Vagina (tissue), 2 donors: ENCODE results near the gene NOL4L. TPM values are rescaled to one million over a fixed set of nuclear protein-coding genes. Genes with fewer than 3 reads are reported as not detected.
A peak's percentile ranks its signal among the peaks of the same experiment; 100 is the strongest.

Experiments
- DNase-seq, 2 donors: peaks; one replicate each; pipeline ENCODE4 v3.0.0-alpha.2; 2017; ENCODE audit errors: extremely low spot score in 2 of 2
- H3K27ac ChIP-seq: fragments of 200-600 bp; sonication (generic); one replicate; pipeline ENCODE4 v1.5.1; 2019
- H3K27me3 ChIP-seq: fragments of 200-600 bp; sonication (generic); one replicate; pipeline ENCODE4 v1.5.1; 2019
- H3K36me3 ChIP-seq, 2 donors: fragments of 200-600 bp; sonication (generic); one replicate each; pipeline ENCODE4 v1.5.1; 2017 to 2019
- H3K4me1 ChIP-seq: fragments of 200-600 bp; sonication (generic); one replicate; pipeline ENCODE4 v1.5.1; 2019
- H3K4me3 ChIP-seq, 2 donors: fragments of 200-600 bp; sonication (generic); 1 replicate in 1 of 2; 2 replicates in 1 of 2; pipeline ENCODE4 v1.5.1; 2016 to 2019
- H3K9me3 ChIP-seq: fragments of 200-600 bp; sonication (generic); one replicate; pipeline ENCODE4 v1.5.1; 2019
- CTCF ChIP-seq, 3 experiments: fragments of 450-650 bp in 2 of 3; fragments of 200-600 bp in 1 of 3; sonication (generic) in 1 of 3; IDR thresholded peaks; one replicate each; pipeline ENCODE4 v1.5.1; 2017 to 2019; ENCODE audit warnings: antibody characterized with exemption in 3 of 3, mild to moderate bottlenecking in 2 of 3, moderate library complexity in 2 of 3
- POLR2A ChIP-seq, 2 donors: fragments of 450-650 bp; IDR thresholded peaks; one replicate each; pipeline ENCODE4 v1.6.1; 2017; ENCODE audit warnings: antibody characterized with exemption in 2 of 2, mild to moderate bottlenecking in 2 of 2, moderate library complexity in 2 of 2
- POLR2AphosphoS5 ChIP-seq, 2 donors: sonication (generic); formaldehyde crosslinking; IDR thresholded peaks; one replicate each; pipeline ENCODE4 v1.9.0; 2017; ENCODE audit warnings: antibody characterized with exemption in 2 of 2, mild to moderate bottlenecking in 2 of 2, low read depth in 1 of 2; ENCODE audit not compliant: insufficient read depth in 1 of 2
- intact Hi-C: fragments of 100-400 bp; cut with DNase I; formaldehyde crosslinking; loops from one replicate; pipeline ENCODE4 v1.15.1; 2023
- total RNA-seq: library from RNA; depleted of rRNA; stranded (reverse); fragments of >200 nt; gene quantifications from one replicate; pipeline ENCODE4 v1.2.3, GENCODE V29; 2016

Gene NOL4L
- total RNA-seq, 1 donor from 2014 or later = 17.9 TPM

GRCh38 chr20:32474009-32474716, 111.0 kb downstream of the NOL4L start:
- Histone ChIP-seq H3K27me3 (no peaks in the 10 kb centered on the region), H3K36me3 (no peaks in the 10 kb centered on the region), H3K4me1 (peaks cover 55% of the 10 kb centered on the region), H3K9me3 (no peaks in the 10 kb centered on the region), H3K27ac (peak overlapping the region; percentile 90), H3K4me3 (peak overlapping the region; percentile 42 to 53)
- DNase-seq = no peak
- intact Hi-C loops = no loop called here
- no peak for TF ChIP-seq POLR2A (IDR thresholded peaks at IDR 0.05)
- no peak for TF ChIP-seq POLR2AphosphoS5 (IDR thresholded peaks at IDR 0.05; ENCODE audit: insufficient read depth in 1 of 2, low read depth in 1 of 2)
- no peak for TF ChIP-seq CTCF (IDR thresholded peaks at IDR 0.05)

DNA sequence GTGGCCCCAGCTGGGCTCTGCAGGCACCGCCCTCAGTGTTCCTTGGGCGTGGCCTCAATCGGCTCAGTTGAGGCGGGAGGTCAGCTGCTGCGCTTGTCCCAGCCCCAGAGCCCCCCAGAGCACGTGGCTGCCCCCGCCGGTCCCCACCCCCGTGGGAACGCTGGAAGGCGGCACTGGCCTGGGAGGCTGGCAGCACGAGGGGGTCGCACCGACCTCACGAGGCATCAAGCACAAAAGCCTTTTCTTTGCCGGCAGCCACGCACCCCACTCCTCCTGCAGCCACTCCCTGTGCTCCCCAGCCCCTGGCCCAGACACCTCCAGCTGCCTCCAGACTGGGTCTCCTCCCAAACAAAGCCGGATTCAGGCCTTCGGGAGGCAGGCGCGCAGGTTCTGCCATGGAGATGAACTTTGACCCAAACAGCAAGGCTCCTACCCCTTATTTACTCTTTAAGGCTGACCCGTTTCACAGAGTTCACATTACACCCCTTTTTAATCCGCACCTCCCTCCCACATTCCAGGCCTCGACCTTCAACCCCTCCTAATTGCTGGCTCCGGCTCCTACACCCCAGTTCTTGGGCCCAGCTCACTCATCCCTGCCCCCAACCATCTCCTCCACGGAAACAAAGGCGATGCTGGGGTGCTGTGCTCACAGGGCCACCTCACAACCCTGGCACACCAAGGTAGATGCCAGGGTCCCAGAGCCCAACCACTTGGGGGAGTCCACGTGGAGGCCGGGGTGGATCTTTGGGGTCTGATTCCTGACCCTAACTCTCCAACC, 111.7 kb downstream of the NOL4L start:
- no peaks in the 10 kb centered on the region for H3K9me3 ChIP-seq
- H3K4me3 ChIP-seq = peak overlapping the region; percentile 42 to 53
- H3K27ac ChIP-seq = peak overlapping the region; percentile 90
- H3K27me3 ChIP-seq = no peaks in the 10 kb centered on the region
- intact Hi-C loops = no loop called here
- H3K36me3 ChIP-seq = no peaks in the 10 kb centered on the region
- H3K4me1 ChIP-seq = peaks cover 57% of the 10 kb centered on the region
- TF ChIP-seq POLR2A (IDR thresholded peaks at IDR 0.05) = no peak
- TF ChIP-seq POLR2AphosphoS5 (IDR thresholded peaks at IDR 0.05; ENCODE audit: insufficient read depth in 1 of 2, low read depth in 1 of 2) = no peak
- TF ChIP-seq CTCF (IDR thresholded peaks at IDR 0.05) = no peak
- no peak for DNase-seq

DNA sequence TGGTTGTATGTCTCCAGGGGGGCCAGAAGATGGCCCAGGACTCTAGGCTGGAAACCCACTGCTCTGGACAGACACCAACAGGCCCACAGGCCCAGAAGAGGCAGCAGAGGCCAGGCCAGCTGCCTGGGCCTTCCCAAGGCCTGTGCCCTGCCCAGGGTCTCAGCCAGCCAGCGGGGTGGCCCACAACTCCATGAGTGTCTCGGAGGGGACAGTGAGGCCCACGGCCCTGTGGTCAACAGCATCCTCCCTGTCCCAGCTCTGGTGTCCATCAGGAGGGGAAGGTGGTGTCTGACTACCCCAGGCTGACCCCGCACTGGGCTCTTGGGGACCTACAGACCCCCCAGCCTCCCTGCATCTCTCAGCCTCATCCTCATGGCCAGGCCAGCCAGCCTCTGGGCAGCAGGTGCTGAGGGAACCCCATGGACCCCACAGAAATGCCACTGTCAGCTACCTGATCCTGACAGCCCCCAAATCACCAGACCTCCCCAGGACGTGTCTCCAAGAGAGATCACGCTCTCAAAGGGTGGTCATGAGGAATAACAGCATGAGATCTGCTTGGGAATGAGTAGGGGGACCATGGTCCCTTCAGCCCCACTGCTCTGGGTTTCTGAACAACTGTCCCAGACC, 112.4 kb downstream of the NOL4L start:
- Histone ChIP-seq H3K36me3 (no peaks in the 10 kb centered on the region), H3K4me3 (no peak overlapping the region), H3K9me3 (no peaks in the 10 kb centered on the region), H3K27me3 (no peaks in the 10 kb centered on the region), H3K27ac (peak overlapping the region; percentile 90), H3K4me1 (peaks cover 65% of the 10 kb centered on the region)
- TF ChIP-seq POLR2AphosphoS5 (IDR thresholded peaks at IDR 0.05; ENCODE audit: insufficient read depth in 1 of 2, low read depth in 1 of 2) (no peak), CTCF (IDR thresholded peaks at IDR 0.05) (no peak), POLR2A (IDR thresholded peaks at IDR 0.05) (no peak)
- intact Hi-C loops = no loop called here
- DNase-seq = no peak

- no peaks in the 10 kb centered on the region for H3K9me3 ChIP-seq
- no peaks in the 10 kb centered on the region for H3K27me3 ChIP-seq
- no peak for DNase-seq
- peaks cover 66% of the 10 kb centered on the region for H3K4me1 ChIP-seq
- H3K27ac ChIP-seq = no peak overlapping the region
- TF ChIP-seq POLR2AphosphoS5 (IDR thresholded peaks at IDR 0.05; ENCODE audit: insufficient read depth in 1 of 2, low read depth in 1 of 2) (no peak), POLR2A (IDR thresholded peaks at IDR 0.05) (no peak), CTCF (IDR thresholded peaks at IDR 0.05) (no peak)
- H3K36me3 ChIP-seq = no peaks in the 10 kb centered on the region
- no peak overlapping the region for H3K4me3 ChIP-seq
- intact Hi-C loops = no loop called here
Measured at GRCh38 chr20:32470940-32471339, 114.2 kb downstream of the NOL4L start.
